HepG2 (cell line): ENCODE measurements around the gene CTSW. TPM values are rescaled to one million over a fixed set of nuclear protein-coding genes. Genes with fewer than 3 reads are reported as not detected.

ENCODE experiments used
- ADNP ChIP-seq: sonication (generic); formaldehyde crosslinking; IDR thresholded peaks from 2 replicates; pipeline ENCODE4 v1.4.0; 2020; ENCODE audit warnings: missing genetic modification reagents
- AGO2 ChIP-seq: fragments of 200-400 bp; formaldehyde crosslinking; optimal IDR thresholded peaks from 2 replicates; pipeline ENCODE3; 2017; ENCODE audit warnings: mild to moderate bottlenecking, low read depth, low read length, moderate library complexity
- ARID3A ChIP-seq: IDR thresholded peaks from 2 replicates; pipeline ENCODE4 v1.6.1; 2012; ENCODE audit warnings: low read depth, low read length, improper control_type of control experiment
- DPF2 ChIP-seq: sonication (generic); formaldehyde crosslinking; IDR thresholded peaks from 2 replicates; pipeline ENCODE4 v1.4.0; 2020; ENCODE audit warnings: mild to moderate bottlenecking, low read depth, missing genetic modification reagents, borderline replicate concordance
- EP300 ChIP-seq, 3 experiments: sonication (generic) in 1 of 3; formaldehyde crosslinking in 1 of 3; IDR thresholded peaks; 2 replicates each; pipeline versions ENCODE4 v1.5.1 to v1.6.1; 2011 to 2020; ENCODE audit warnings: low read depth in 2 of 3, low read length in 2 of 3, borderline replicate concordance in 1 of 3, improper control_type of control experiment in 1 of 3, mild to moderate bottlenecking in 1 of 3, missing genetic modification reagents in 1 of 3, moderate library complexity in 1 of 3
- FOXM1 ChIP-seq: sonication (generic); formaldehyde crosslinking; IDR thresholded peaks from 2 replicates; pipeline ENCODE4 v1.5.0; 2020; ENCODE audit warnings: missing genetic modification reagents
- GTF3A ChIP-seq: sonication (generic); formaldehyde crosslinking; conservative IDR thresholded peaks from 2 replicates; pipeline ENCODE4 v1.4.0; 2020; ENCODE audit warnings: mild to moderate bottlenecking, missing genetic modification reagents
- KLF13 ChIP-seq: sonication (generic); formaldehyde crosslinking; IDR thresholded peaks from 2 replicates; pipeline ENCODE4 v1.4.0; 2020; ENCODE audit warnings: mild to moderate bottlenecking, missing genetic modification reagents
- RARA ChIP-seq: IDR thresholded peaks from 2 replicates; pipeline ENCODE4 v1.6.1; 2016; ENCODE audit warnings: missing genetic modification reagents, missing compliant biosample characterization
- RFXAP ChIP-seq: sonication (generic); formaldehyde crosslinking; IDR thresholded peaks from 2 replicates; pipeline ENCODE4 v1.4.0; 2020; ENCODE audit warnings: missing genetic modification reagents, borderline replicate concordance
- TFAP4 ChIP-seq: sonication (generic); IDR thresholded peaks from 2 replicates; pipeline ENCODE4 v1.6.1; 2016; ENCODE audit warnings: low read depth, borderline replicate concordance
- THAP11 ChIP-seq: IDR thresholded peaks from 2 replicates; pipeline ENCODE4 v1.6.1; 2016; ENCODE audit warnings: missing biosample characterization, missing genetic modification reagents
- ZBTB7B ChIP-seq: sonication (generic); formaldehyde crosslinking; IDR thresholded peaks from 2 replicates; pipeline ENCODE4 v1.4.0; 2020; ENCODE audit warnings: missing genetic modification reagents
- ZNF205 ChIP-seq: IDR thresholded peaks from 2 replicates; pipeline ENCODE4 v1.6.1; 2018; ENCODE audit warnings: missing biosample characterization, missing genetic modification reagents
- ZNF451 ChIP-seq: sonication (generic); formaldehyde crosslinking; IDR thresholded peaks from 2 replicates; pipeline ENCODE4 v1.5.0; 2020; ENCODE audit warnings: mild to moderate bottlenecking, missing genetic modification reagents
- ZNF547 ChIP-seq: sonication (generic); formaldehyde crosslinking; IDR thresholded peaks from 2 replicates; pipeline ENCODE4 v1.5.1; 2020; ENCODE audit warnings: mild to moderate bottlenecking, missing genetic modification reagents
- polyA plus RNA-seq, 8 experiments: library from polyadenylated mRNA; depleted of rRNA in 3 of 8; stranded (reverse) in 7 of 8; unstranded in 1 of 8; fragments of >200 nt; fragmentation: Illumina TruSeq in 4 of 8; extraction: Trizol in 4 of 8; gene quantifications; 2 replicates each; pipeline versions ENCODE4 v1.2.1 to v1.2.3, GENCODE V29; 2011 to 2016; ENCODE audit warnings: low read depth in 4 of 8, missing spikeins in 1 of 8, mixed read lengths in 1 of 8; ENCODE audit not compliant: insufficient read depth in 1 of 8
- total RNA-seq, 5 experiments: library from RNA; depleted of rRNA; stranded (reverse); fragments of >200 nt; fragmentation: Illumina TruSeq; extraction: Trizol; gene quantifications; 2 replicates each; pipeline ENCODE4 v1.2.3, GENCODE V29; 2016; ENCODE audit warnings: low read depth in 1 of 5
- TF ChIP-seq, protein P1 (sequence below): sonication (generic); formaldehyde crosslinking; IDR thresholded peaks from 2 replicates; pipeline ENCODE4 v1.4.0; 2020; ENCODE audit warnings: missing genetic modification reagents, borderline replicate concordance
- TF ChIP-seq, protein P2 (sequence below): IDR thresholded peaks from 2 replicates; pipeline ENCODE4 v1.6.1; 2018; ENCODE audit warnings: missing genetic modification reagents
- TF ChIP-seq, protein P3 (sequence below): sonication (generic); formaldehyde crosslinking; IDR thresholded peaks from 2 replicates; pipeline ENCODE4 v1.5.0; 2020; ENCODE audit warnings: mild to moderate bottlenecking, missing genetic modification reagents

Gene CTSW
- total and polyA plus RNA-seq, 2 of the 13 experiments (the other 11 are each of a cell fraction or from before 2014, with no cell fraction given), result 0.09 TPM; not detected in 1

DNA sequence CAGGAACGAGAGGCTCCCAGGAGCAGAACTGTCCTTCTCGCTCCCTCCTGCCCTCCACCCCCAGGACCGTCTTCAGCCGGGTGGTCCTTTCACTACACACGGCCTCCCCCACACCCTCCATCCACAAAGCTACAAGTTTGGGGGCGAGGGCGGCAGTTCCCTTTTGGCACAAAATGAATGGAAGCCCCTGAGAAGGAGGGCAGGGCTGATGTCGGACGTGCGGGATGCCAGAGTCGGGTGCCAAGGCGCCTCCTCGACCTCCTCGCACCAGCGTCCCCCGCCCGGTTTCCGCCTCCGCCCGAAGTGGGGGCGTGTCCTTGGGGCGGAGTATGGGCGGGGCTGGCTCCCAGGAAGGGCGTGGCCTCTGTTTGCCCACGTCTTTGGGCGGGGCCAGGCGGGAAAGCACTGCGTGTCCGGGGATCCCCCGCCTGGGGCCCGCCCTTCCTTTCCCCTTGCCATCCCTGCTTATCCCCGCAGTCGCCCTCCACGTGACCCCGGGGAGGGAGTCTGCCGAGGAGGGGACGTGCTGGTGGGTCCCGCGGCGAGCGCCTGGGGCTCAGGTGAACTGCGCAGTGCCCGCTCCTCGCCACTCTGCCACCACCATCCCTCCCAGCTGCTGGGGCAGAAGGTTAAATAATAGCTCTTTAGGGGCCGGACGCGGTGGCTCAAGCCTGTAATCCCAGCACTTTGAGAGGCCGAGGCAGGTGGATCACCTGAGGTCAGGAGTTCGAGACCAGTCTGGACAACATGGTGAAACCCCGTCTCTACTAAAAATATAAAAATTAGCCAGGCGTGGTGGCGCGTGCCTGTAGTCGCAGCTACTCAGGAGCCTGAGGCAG is 6.1 kb upstream of the CTSW start (continued):
- no peak for TF ChIP-seq ARID3A
- no peak for TF ChIP-seq FOXM1 (CRISPR knock-in tag)
- no peak for TF ChIP-seq GTF3A
- TF ChIP-seq DPF2 (CRISPR knock-in tag), result no peak
- no peak for TF ChIP-seq ZNF547
- TF ChIP-seq, protein P1, sequence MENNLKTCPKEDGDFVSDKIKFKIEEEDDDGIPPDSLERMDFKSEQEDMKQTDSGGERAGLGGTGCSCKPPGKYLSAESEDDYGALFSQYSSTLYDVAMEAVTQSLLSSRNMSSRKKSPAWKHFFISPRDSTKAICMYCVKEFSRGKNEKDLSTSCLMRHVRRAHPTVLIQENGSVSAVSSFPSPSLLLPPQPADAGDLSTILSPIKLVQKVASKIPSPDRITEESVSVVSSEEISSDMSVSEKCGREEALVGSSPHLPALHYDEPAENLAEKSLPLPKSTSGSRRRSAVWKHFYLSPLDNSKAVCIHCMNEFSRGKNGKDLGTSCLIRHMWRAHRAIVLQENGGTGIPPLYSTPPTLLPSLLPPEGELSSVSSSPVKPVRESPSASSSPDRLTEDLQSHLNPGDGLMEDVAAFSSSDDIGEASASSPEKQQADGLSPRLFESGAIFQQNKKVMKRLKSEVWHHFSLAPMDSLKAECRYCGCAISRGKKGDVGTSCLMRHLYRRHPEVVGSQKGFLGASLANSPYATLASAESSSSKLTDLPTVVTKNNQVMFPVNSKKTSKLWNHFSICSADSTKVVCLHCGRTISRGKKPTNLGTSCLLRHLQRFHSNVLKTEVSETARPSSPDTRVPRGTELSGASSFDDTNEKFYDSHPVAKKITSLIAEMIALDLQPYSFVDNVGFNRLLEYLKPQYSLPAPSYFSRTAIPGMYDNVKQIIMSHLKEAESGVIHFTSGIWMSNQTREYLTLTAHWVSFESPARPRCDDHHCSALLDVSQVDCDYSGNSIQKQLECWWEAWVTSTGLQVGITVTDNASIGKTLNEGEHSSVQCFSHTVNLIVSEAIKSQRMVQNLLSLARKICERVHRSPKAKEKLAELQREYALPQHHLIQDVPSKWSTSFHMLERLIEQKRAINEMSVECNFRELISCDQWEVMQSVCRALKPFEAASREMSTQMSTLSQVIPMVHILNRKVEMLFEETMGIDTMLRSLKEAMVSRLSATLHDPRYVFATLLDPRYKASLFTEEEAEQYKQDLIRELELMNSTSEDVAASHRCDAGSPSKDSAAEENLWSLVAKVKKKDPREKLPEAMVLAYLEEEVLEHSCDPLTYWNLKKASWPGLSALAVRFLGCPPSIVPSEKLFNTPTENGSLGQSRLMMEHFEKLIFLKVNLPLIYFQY (CRISPR knock-in tag), result no peak
- TF ChIP-seq, protein P2, sequence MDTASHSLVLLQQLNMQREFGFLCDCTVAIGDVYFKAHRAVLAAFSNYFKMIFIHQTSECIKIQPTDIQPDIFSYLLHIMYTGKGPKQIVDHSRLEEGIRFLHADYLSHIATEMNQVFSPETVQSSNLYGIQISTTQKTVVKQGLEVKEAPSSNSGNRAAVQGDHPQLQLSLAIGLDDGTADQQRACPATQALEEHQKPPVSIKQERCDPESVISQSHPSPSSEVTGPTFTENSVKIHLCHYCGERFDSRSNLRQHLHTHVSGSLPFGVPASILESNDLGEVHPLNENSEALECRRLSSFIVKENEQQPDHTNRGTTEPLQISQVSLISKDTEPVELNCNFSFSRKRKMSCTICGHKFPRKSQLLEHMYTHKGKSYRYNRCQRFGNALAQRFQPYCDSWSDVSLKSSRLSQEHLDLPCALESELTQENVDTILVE (CRISPR knock-in tag), result no peak
- peak; percentile 67; the same call in 1 of the 2 replicates for TF ChIP-seq TFAP4
- peak; percentile 64 for TF ChIP-seq THAP11 (CRISPR knock-in tag)
- 0 out of 2 replicates have a peak, but pooled peaks have one; percentile 66 for TF ChIP-seq ADNP (CRISPR knock-in tag)
- TF ChIP-seq, protein P3, sequence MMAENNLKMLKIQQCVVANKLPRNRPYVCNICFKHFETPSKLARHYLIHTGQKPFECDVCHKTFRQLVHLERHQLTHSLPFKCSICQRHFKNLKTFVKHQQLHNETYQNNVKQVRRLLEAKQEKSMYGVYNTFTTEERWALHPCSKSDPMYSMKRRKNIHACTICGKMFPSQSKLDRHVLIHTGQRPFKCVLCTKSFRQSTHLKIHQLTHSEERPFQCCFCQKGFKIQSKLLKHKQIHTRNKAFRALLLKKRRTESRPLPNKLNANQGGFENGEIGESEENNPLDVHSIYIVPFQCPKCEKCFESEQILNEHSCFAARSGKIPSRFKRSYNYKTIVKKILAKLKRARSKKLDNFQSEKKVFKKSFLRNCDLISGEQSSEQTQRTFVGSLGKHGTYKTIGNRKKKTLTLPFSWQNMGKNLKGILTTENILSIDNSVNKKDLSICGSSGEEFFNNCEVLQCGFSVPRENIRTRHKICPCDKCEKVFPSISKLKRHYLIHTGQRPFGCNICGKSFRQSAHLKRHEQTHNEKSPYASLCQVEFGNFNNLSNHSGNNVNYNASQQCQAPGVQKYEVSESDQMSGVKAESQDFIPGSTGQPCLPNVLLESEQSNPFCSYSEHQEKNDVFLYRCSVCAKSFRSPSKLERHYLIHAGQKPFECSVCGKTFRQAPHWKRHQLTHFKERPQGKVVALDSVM (CRISPR knock-in tag), result no peak
- TF ChIP-seq ZNF451 (CRISPR knock-in tag), result peak; percentile 79; the same call in 1 of the 2 replicates
- TF ChIP-seq ZBTB7B (CRISPR knock-in tag), result peak; percentile 36; the same call in 1 of the 2 replicates
- no peak for TF ChIP-seq KLF13 (CRISPR knock-in tag)
- peak; percentile 97 for TF ChIP-seq RARA (CRISPR knock-in tag)
- TF ChIP-seq ZNF205, result no peak
- TF ChIP-seq RFXAP (CRISPR knock-in tag), result no peak
- no peak for TF ChIP-seq EP300 (IDR thresholded peaks at IDR 0.05; ENCODE audit: low read depth in 2 of 2, low read length in 2 of 2)
- no peak for TF ChIP-seq EP300 (CRISPR knock-in tag; IDR thresholded peaks at IDR 0.05; ENCODE audit: borderline replicate concordance)
- TF ChIP-seq AGO2, result no peak
